A549 (cell line): Measurements from ENCODE around the gene MORC3. TPM values are rescaled to one million over a fixed set of nuclear protein-coding genes. Genes with fewer than 3 reads are reported as not detected.

ENCODE experiments used
- ATAC-seq, 2 experiments: fragments of 200-7000 bp in 1 of 2; fragments of >200 bp in 1 of 2; cut with Nextera tagmentation in 1 of 2; cut with Tn5 transposase in 1 of 2; 3 replicates each; pipeline versions ENCODE4 v1.8.0 to v1.9.1; 2018 to 2020; ENCODE audit warnings: mild to moderate bottlenecking in 1 of 2, moderate library complexity in 1 of 2
- CTCF ChIA-PET: fragments of 300-600 bp; sonication (Branson Sonifier 250); formaldehyde crosslinking; extraction: SDS; loops from one replicate; lab custom pipeline; 2021; ENCODE audit warnings: antibody characterized with exemption, inconsistent platforms; lab: Yijun Ruan, JAX
- POLR2A ChIA-PET: fragments of 350-600 bp; formaldehyde crosslinking; extraction: SDS; loops from one replicate; lab custom pipeline; 2021; ENCODE audit warnings: antibody characterized with exemption, inconsistent platforms; lab: Yijun Ruan, JAX
- DNase-seq, 2 experiments: peaks; one replicate each; pipeline versions ENCODE4 v3.0.0 to v3.0.0-alpha.2; 2011 to 2016; ENCODE audit warnings: low read depth in 1 of 2, low spot score in 1 of 2
- FAIRE-seq: peaks from 2 replicates; lab custom pipeline; 2011; peaks lifted over from hg19 to GRCh38; lab: Jason Lieb, UNC
- H3K27ac ChIP-seq, 2 experiments: fragments of >200 bp; sonication (Bioruptor Twin); formaldehyde crosslinking; 3 replicates each; pipeline ENCODE4 v1.5.1; 2016 to 2017
- H3K4me1 ChIP-seq: fragments of >200 bp; sonication (Bioruptor Twin); formaldehyde crosslinking; 3 replicates; pipeline ENCODE4 v1.6.1; 2016
- H3K4me2 ChIP-seq: fragments of >200 bp; sonication (Bioruptor Twin); formaldehyde crosslinking; 3 replicates; pipeline ENCODE4 v1.6.1; 2016
- H3K4me3 ChIP-seq: fragments of >200 bp; sonication (Bioruptor Twin); formaldehyde crosslinking; 3 replicates; pipeline ENCODE4 v1.5.1; 2016
- H3K9me3 ChIP-seq: fragments of >200 bp; sonication (Bioruptor Twin); formaldehyde crosslinking; 3 replicates; pipeline ENCODE4 v1.6.1; 2016
- CHD4 ChIP-seq: fragments of 200-600 bp; sonication (generic); IDR thresholded peaks from 2 replicates; pipeline ENCODE4 v1.6.1; 2016; ENCODE audit warnings: antibody characterized with exemption, mild to moderate bottlenecking, borderline replicate concordance
- EHMT2 ChIP-seq: fragments of 200-600 bp; sonication (generic); IDR thresholded peaks from 2 replicates; pipeline ENCODE4 v1.6.1; 2016; ENCODE audit warnings: antibody characterized with exemption, low read depth, mild to moderate bottlenecking, moderate library complexity
- ELK1 ChIP-seq: fragments of 150-350 bp; IDR thresholded peaks from 2 replicates; pipeline ENCODE4 v1.6.1; 2014; ENCODE audit warnings: low read depth, mild to moderate bottlenecking, low read length
- EP300 ChIP-seq, 2 experiments: fragments of >200 bp; sonication (Bioruptor Twin); formaldehyde crosslinking; IDR thresholded peaks; 2 replicates in 1 of 2; 3 replicates in 1 of 2; pipeline ENCODE4 v1.6.1; 2016 to 2017
- HDAC2 ChIP-seq: fragments of 200-600 bp; sonication (generic); IDR thresholded peaks from 2 replicates; pipeline ENCODE4 v1.6.1; 2016
- HES2 ChIP-seq: fragments of >200 bp; sonication (Bioruptor Twin); formaldehyde crosslinking; IDR thresholded peaks from 2 replicates; pipeline ENCODE4 v1.6.1; 2016
- HOXA7 ChIP-seq: fragments of 250-450 bp; sonication (Bioruptor Pico); IDR thresholded peaks from 2 replicates; pipeline ENCODE4 v1.5.0; 2020; ENCODE audit warnings: mild to moderate bottlenecking, moderate library complexity
- HOXB13 ChIP-seq: fragments of 250-450 bp; sonication (Bioruptor Pico); IDR thresholded peaks from 2 replicates; pipeline ENCODE4 v1.5.0; 2020; ENCODE audit warnings: low read depth, mild to moderate bottlenecking, moderate library complexity
- KDM1A ChIP-seq: fragments of 200-600 bp; sonication (generic); IDR thresholded peaks from 2 replicates; pipeline ENCODE4 v1.6.1; 2016; ENCODE audit warnings: low read depth, mild to moderate bottlenecking
- MAZ ChIP-seq: fragments of 150-350 bp; IDR thresholded peaks from 2 replicates; pipeline ENCODE4 v1.6.1; 2014; ENCODE audit warnings: antibody characterized with exemption, low read depth, low read length, borderline replicate concordance
- NFE2L2 ChIP-seq: fragments of 150-350 bp; conservative IDR thresholded peaks from 2 replicates; pipeline ENCODE4 v1.6.1; 2014; ENCODE audit warnings: low read length
- NPAS2 ChIP-seq: fragments of 250-450 bp; sonication (Bioruptor Pico); IDR thresholded peaks from 2 replicates; pipeline ENCODE4 v1.8.0; 2022; ENCODE audit warnings: mild to moderate bottlenecking, moderate library complexity, borderline replicate concordance
- NR3C1 ChIP-seq: fragments of >200 bp; sonication (Bioruptor Twin); formaldehyde crosslinking; IDR thresholded peaks from 3 replicates; pipeline ENCODE4 v1.6.1; 2017
- PBX3 ChIP-seq: IDR thresholded peaks from 2 replicates; pipeline ENCODE4 v1.6.1; 2012
- RARB ChIP-seq: fragments of 250-450 bp; sonication (Bioruptor Pico); IDR thresholded peaks from 2 replicates; pipeline ENCODE4 v1.8.0; 2021; ENCODE audit warnings: mild to moderate bottlenecking, moderate library complexity
- RCOR1 ChIP-seq: fragments of 150-350 bp; IDR thresholded peaks from 2 replicates; pipeline ENCODE4 v1.6.1; 2014; ENCODE audit warnings: antibody characterized with exemption, low read length, low read depth
- ZNF302 ChIP-seq: fragments of 250-450 bp; sonication (Bioruptor Pico); IDR thresholded peaks from 2 replicates; pipeline ENCODE4 v1.9.0; 2021; ENCODE audit warnings: inconsistent platforms, mild to moderate bottlenecking, moderate library complexity
- ZSCAN20 ChIP-seq: fragments of 250-450 bp; sonication (Bioruptor Pico); IDR thresholded peaks from 2 replicates; pipeline ENCODE4 v1.8.0; 2022; ENCODE audit warnings: mild to moderate bottlenecking, moderate library complexity
- WGBS: methylation state at CpG from one replicate; pipeline ENCODE4 v1.1.6; 2017; ENCODE audit errors: missing lambda C conversion rate; 5-methylcytosine and 5-hydroxymethylcytosine counted together
- polyA plus RNA-seq, 4 experiments: library from polyadenylated mRNA; depleted of rRNA in 3 of 4; stranded (reverse); fragments of >200 nt; fragmentation: RNase III in 1 of 4; extraction: RNeasy Plus Mini Kit Qiagen cat#74134 plus additional on column Dnase treatment in 1 of 4; gene quantifications; 2 replicates in 3 of 4; 3 replicates in 1 of 4; pipeline ENCODE4 v1.2.3, GENCODE V29; 2011 to 2017
- TF ChIP-seq, protein P1 (sequence below): fragments of >200 bp; sonication (Bioruptor Twin); formaldehyde crosslinking; IDR thresholded peaks from 3 replicates; pipeline ENCODE4 v1.6.1; 2016
- TF ChIP-seq, protein P2 (sequence below): fragments of 200-600 bp; sonication (generic); IDR thresholded peaks from 2 replicates; pipeline ENCODE4 v1.6.1; 2016; ENCODE audit warnings: antibody characterized with exemption, mild to moderate bottlenecking, moderate library complexity
- TF ChIP-seq, protein P3 (sequence below): IDR thresholded peaks from 2 replicates; pipeline ENCODE4 v1.6.1; 2012
- TF ChIP-seq, protein P4 (sequence below): fragments of 450-650 bp; IDR thresholded peaks from 2 replicates; pipeline ENCODE4 v1.6.1; 2014; ENCODE audit warnings: antibody characterized with exemption

Gene MORC3
- polyA plus RNA-seq, 2 of the 4 experiments (the other 2 are of a cell fraction), result 9.7 to 21.5 TPM

GRCh38 chr21:36355868-36356267 lies 35.9 kb downstream of the MORC3 start:
- DNase-seq, result no peak
- H3K9me3 ChIP-seq, result no peaks in the 10 kb centered on the region
- ChIA-PET CTCF (interaction anchor here (0.5 kb wide), 1 partner anchor 209 kb away, joined by 3 read pairs; no protein-coding TSS in a partner anchor), POLR2A (no interaction called here)
- H3K4me3 ChIP-seq, result no peak overlapping the region
- no peak overlapping the region for H3K4me2 ChIP-seq
- ATAC-seq, result no peak
- 50% methylated on average over 2 of the region's 2 CpGs for WGBS
- FAIRE-seq, result no peak
- no peak overlapping the region for H3K27ac ChIP-seq
- TF ChIP-seq HES2 (no peak), CHD4 (no peak), HOXB13 (CRISPR knock-in tag) (no peak), MAZ (no peak), NPAS2 (no peak), NFE2L2 (no peak), RCOR1 (no peak), PBX3 (no peak), HDAC2 (no peak)
- TF ChIP-seq, protein P1, sequence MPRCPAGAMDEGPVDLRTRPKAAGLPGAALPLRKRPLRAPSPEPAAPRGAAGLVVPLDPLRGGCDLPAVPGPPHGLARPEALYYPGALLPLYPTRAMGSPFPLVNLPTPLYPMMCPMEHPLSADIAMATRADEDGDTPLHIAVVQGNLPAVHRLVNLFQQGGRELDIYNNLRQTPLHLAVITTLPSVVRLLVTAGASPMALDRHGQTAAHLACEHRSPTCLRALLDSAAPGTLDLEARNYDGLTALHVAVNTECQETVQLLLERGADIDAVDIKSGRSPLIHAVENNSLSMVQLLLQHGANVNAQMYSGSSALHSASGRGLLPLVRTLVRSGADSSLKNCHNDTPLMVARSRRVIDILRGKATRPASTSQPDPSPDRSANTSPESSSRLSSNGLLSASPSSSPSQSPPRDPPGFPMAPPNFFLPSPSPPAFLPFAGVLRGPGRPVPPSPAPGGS, result no peak
- no peaks in the 10 kb centered on the region for H3K4me1 ChIP-seq

GRCh38 chr21:36359185-36359584 lies 39.2 kb downstream of the MORC3 start:
- ATAC-seq (no peak), FAIRE-seq (no peak), DNase-seq (no peak)
- Histone ChIP-seq H3K9me3 (no peaks in the 10 kb centered on the region), H3K27ac (no peak overlapping the region), H3K4me3 (no peak overlapping the region), H3K4me2 (no peak overlapping the region), H3K4me1 (no peaks in the 10 kb centered on the region)
- ChIA-PET POLR2A (no interaction called here), CTCF (interaction anchor here (0.6 kb wide), 1 partner anchor 10 kb away, joined by 4 read pairs; no protein-coding TSS in a partner anchor)
- no peak for TF ChIP-seq EP300 (IDR thresholded peaks at IDR 0.05)
- no peak for TF ChIP-seq ELK1
- 95% methylated on average over 2 of the region's 2 CpGs for WGBS

GRCh38 chr21:36369064-36369685 lies 49.2 kb downstream of the MORC3 start:
- Histone ChIP-seq H3K4me3 (no peak overlapping the region), H3K27ac (no peak overlapping the region), H3K4me1 (no peaks in the 10 kb centered on the region), H3K4me2 (no peak overlapping the region), H3K9me3 (no peaks in the 10 kb centered on the region)
- ChIA-PET POLR2A (no interaction called here), CTCF (interaction anchor here (0.6 kb wide), 1 partner anchor 10 kb away, joined by 4 read pairs; no protein-coding TSS in a partner anchor)
- no peak for FAIRE-seq
- 96% methylated on average over 7 of the region's 7 CpGs for WGBS
- ATAC-seq, result no peak
- no peak for DNase-seq
- TF ChIP-seq RARB (CRISPR knock-in tag) (no peak), CHD4 (no peak), ZSCAN20 (CRISPR knock-in tag) (no peak), NPAS2 (no peak), KDM1A (no peak), ELK1 (no peak), EHMT2 (no peak), NR3C1 (no peak), ZNF302 (CRISPR knock-in tag) (no peak), HOXA7 (CRISPR knock-in tag) (no peak)
- TF ChIP-seq, protein P2, sequence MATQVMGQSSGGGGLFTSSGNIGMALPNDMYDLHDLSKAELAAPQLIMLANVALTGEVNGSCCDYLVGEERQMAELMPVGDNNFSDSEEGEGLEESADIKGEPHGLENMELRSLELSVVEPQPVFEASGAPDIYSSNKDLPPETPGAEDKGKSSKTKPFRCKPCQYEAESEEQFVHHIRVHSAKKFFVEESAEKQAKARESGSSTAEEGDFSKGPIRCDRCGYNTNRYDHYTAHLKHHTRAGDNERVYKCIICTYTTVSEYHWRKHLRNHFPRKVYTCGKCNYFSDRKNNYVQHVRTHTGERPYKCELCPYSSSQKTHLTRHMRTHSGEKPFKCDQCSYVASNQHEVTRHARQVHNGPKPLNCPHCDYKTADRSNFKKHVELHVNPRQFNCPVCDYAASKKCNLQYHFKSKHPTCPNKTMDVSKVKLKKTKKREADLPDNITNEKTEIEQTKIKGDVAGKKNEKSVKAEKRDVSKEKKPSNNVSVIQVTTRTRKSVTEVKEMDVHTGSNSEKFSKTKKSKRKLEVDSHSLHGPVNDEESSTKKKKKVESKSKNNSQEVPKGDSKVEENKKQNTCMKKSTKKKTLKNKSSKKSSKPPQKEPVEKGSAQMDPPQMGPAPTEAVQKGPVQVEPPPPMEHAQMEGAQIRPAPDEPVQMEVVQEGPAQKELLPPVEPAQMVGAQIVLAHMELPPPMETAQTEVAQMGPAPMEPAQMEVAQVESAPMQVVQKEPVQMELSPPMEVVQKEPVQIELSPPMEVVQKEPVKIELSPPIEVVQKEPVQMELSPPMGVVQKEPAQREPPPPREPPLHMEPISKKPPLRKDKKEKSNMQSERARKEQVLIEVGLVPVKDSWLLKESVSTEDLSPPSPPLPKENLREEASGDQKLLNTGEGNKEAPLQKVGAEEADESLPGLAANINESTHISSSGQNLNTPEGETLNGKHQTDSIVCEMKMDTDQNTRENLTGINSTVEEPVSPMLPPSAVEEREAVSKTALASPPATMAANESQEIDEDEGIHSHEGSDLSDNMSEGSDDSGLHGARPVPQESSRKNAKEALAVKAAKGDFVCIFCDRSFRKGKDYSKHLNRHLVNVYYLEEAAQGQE, result no peak
- TF ChIP-seq, protein P3, sequence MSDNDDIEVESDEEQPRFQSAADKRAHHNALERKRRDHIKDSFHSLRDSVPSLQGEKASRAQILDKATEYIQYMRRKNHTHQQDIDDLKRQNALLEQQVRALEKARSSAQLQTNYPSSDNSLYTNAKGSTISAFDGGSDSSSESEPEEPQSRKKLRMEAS, result no peak
- TF ChIP-seq, protein P4, sequence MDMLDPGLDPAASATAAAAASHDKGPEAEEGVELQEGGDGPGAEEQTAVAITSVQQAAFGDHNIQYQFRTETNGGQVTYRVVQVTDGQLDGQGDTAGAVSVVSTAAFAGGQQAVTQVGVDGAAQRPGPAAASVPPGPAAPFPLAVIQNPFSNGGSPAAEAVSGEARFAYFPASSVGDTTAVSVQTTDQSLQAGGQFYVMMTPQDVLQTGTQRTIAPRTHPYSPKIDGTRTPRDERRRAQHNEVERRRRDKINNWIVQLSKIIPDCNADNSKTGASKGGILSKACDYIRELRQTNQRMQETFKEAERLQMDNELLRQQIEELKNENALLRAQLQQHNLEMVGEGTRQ, result no peak
